ENCODE data around the gene AKIRIN1.

DNA sequence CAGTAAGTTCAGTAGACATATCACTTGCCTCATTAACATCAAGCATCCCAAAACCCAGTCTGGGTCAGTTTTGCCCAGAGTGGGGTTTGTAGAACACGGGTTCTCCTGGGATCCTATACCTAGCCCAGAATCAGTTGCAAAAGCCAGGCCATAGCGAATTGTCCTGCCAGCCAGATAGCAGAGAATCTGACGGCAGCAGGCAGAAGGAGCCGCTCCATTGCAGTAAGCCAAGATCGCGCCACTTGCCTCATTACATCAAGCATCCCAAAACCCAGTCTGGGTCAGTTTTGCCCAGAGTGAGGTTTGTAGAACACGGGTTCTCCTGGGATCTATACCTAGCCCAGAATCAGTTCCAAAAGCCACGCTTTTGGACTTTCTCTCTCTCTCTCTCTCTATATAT lies 54.2 kb downstream of the AKIRIN1 start:
- TF ChIP-seq, protein P1, sequence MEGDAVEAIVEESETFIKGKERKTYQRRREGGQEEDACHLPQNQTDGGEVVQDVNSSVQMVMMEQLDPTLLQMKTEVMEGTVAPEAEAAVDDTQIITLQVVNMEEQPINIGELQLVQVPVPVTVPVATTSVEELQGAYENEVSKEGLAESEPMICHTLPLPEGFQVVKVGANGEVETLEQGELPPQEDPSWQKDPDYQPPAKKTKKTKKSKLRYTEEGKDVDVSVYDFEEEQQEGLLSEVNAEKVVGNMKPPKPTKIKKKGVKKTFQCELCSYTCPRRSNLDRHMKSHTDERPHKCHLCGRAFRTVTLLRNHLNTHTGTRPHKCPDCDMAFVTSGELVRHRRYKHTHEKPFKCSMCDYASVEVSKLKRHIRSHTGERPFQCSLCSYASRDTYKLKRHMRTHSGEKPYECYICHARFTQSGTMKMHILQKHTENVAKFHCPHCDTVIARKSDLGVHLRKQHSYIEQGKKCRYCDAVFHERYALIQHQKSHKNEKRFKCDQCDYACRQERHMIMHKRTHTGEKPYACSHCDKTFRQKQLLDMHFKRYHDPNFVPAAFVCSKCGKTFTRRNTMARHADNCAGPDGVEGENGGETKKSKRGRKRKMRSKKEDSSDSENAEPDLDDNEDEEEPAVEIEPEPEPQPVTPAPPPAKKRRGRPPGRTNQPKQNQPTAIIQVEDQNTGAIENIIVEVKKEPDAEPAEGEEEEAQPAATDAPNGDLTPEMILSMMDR (IDR thresholded peaks at IDR 0.05): no peak
- TF ChIP-seq ZFX (IDR thresholded peaks at IDR 0.05; ENCODE audit: borderline replicate concordance): no peak

Data from 22Rv1 (cell line).